ENCODE results near the gene ANKRD39.

ANKRD39 gene

GRCh38 chr2:96809951-96810782 is 47.6 kb downstream of the ANKRD39 start:
- TF ChIP-seq CTCF (IDR thresholded peaks at IDR 0.05) = no peak

GRCh38 chr2:96809216-96809882 is 48.5 kb downstream of the ANKRD39 start:
- no peak for TF ChIP-seq CTCF (IDR thresholded peaks at IDR 0.05)

- TF ChIP-seq CTCF (IDR thresholded peaks at IDR 0.05) = no peak
Measured at GRCh38 chr2:96808176-96808837, 49.5 kb downstream of the ANKRD39 start.

- no peak for TF ChIP-seq CTCF (IDR thresholded peaks at IDR 0.05)
Measured at GRCh38 chr2:96807127-96807471, 50.7 kb downstream of the ANKRD39 start.

GRCh38 chr2:96806468-96807126 is 51.2 kb downstream of the ANKRD39 start:
- no peak for TF ChIP-seq CTCF (IDR thresholded peaks at IDR 0.05)

- no peak for TF ChIP-seq CTCF (IDR thresholded peaks at IDR 0.05)
Measured at GRCh38 chr2:96804986-96805385, 52.8 kb downstream of the ANKRD39 start.

GRCh38 chr2:96802721-96803120 is 55.1 kb downstream of the ANKRD39 start:
- TF ChIP-seq CTCF (IDR thresholded peaks at IDR 0.05) = no peak
